ENCODE measurements around the gene GADD45G.

Gene GADD45G

GRCh38 chr9:89592963-89593726 is 11.7 kb upstream of the GADD45G start:
- H3K27me3 ChIP-seq (replicated peaks; ENCODE audit: control insufficient read depth, insufficient read depth, low read length, poor library complexity, severe bottlenecking) = no peaks in the 10 kb centered on the region
- H3K9me3 ChIP-seq (ENCODE audit: control insufficient read depth, low read length) = no peaks in the 10 kb centered on the region
- no peak for DNase-seq
- H3K4me1 ChIP-seq (ENCODE audit: control insufficient read depth, insufficient read depth, low read length, poor library complexity, severe bottlenecking) = no peaks in the 10 kb centered on the region
- H3K27ac ChIP-seq (ENCODE audit: insufficient read depth, low read length, poor library complexity, severe bottlenecking) = no peak overlapping the region
- H3K4me3 ChIP-seq (ENCODE audit: insufficient read depth, low read depth, low read length, poor library complexity, severe bottlenecking) = no peak overlapping the region
- H3K36me3 ChIP-seq (ENCODE audit: control insufficient read depth, insufficient read depth, low read length) = no peaks in the 10 kb centered on the region

DNA sequence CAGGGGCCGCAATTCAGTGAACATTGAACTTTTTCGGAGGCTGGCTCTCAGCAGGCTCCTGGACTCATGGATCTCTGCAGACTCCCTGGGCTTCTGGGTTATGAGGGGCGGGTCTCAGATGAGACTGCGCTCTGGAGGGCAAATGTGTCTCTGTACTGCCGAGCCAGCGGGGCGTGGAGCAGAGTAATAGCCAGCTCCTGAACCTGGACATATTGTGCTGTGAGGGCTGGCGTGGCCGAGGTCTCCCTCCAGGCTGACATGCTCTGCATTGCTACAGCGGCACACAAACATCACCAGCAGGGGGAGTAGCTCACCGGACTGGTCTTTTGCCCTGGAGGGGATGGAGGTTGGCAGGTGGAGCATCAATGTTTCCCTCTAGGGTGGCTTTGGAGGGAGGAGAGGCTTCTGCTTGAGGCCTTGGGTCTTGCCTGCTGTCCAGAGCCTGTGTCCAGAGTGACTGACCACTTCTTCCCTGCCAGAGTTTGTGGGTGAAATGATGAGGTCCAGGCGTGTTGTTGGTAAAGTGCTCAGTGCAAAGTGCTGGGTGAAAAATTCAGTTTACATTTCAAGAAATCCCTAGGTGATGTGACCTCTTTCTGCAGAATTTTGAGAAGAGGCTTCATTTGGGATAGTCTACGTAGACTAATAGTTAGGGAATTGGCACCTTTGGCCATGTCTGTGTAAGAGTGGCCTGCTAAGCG is 10.9 kb upstream of the GADD45G start:
- no peak overlapping the region for H3K27ac ChIP-seq (ENCODE audit: insufficient read depth, low read length, poor library complexity, severe bottlenecking)
- no peak overlapping the region for H3K4me3 ChIP-seq (ENCODE audit: insufficient read depth, low read depth, low read length, poor library complexity, severe bottlenecking)
- no peaks in the 10 kb centered on the region for H3K9me3 ChIP-seq (ENCODE audit: control insufficient read depth, low read length)
- no peaks in the 10 kb centered on the region for H3K27me3 ChIP-seq (replicated peaks; ENCODE audit: control insufficient read depth, insufficient read depth, low read length, poor library complexity, severe bottlenecking)
- DNase-seq = peak; percentile 18 to 47 (median 25)
- H3K4me1 ChIP-seq (ENCODE audit: control insufficient read depth, insufficient read depth, low read length, poor library complexity, severe bottlenecking) = no peaks in the 10 kb centered on the region
- no peaks in the 10 kb centered on the region for H3K36me3 ChIP-seq (ENCODE audit: control insufficient read depth, insufficient read depth, low read length)

GRCh38 chr9:89594811-89595550 is 9.8 kb upstream of the GADD45G start:
- H3K36me3 ChIP-seq (ENCODE audit: control insufficient read depth, insufficient read depth, low read length) = no peaks in the 10 kb centered on the region
- H3K4me3 ChIP-seq (ENCODE audit: insufficient read depth, low read depth, low read length, poor library complexity, severe bottlenecking) = no peak overlapping the region
- no peaks in the 10 kb centered on the region for H3K9me3 ChIP-seq (ENCODE audit: control insufficient read depth, low read length)
- H3K27ac ChIP-seq (ENCODE audit: insufficient read depth, low read length, poor library complexity, severe bottlenecking) = no peak overlapping the region
- DNase-seq = no peak
- H3K4me1 ChIP-seq (ENCODE audit: control insufficient read depth, insufficient read depth, low read length, poor library complexity, severe bottlenecking) = no peaks in the 10 kb centered on the region
- no peaks in the 10 kb centered on the region for H3K27me3 ChIP-seq (replicated peaks; ENCODE audit: control insufficient read depth, insufficient read depth, low read length, poor library complexity, severe bottlenecking)

- H3K36me3 ChIP-seq (ENCODE audit: control insufficient read depth, insufficient read depth, low read length) = no peaks in the 10 kb centered on the region
- no peaks in the 10 kb centered on the region for H3K27me3 ChIP-seq (replicated peaks; ENCODE audit: control insufficient read depth, insufficient read depth, low read length, poor library complexity, severe bottlenecking)
- no peaks in the 10 kb centered on the region for H3K4me1 ChIP-seq (ENCODE audit: control insufficient read depth, insufficient read depth, low read length, poor library complexity, severe bottlenecking)
- no peak overlapping the region for H3K27ac ChIP-seq (ENCODE audit: insufficient read depth, low read length, poor library complexity, severe bottlenecking)
- H3K9me3 ChIP-seq (ENCODE audit: control insufficient read depth, low read length) = no peaks in the 10 kb centered on the region
- no peak overlapping the region for H3K4me3 ChIP-seq (ENCODE audit: insufficient read depth, low read depth, low read length, poor library complexity, severe bottlenecking)
- no peak for DNase-seq
Observed at GRCh38 chr9:89595646-89596045, 9.2 kb upstream of the GADD45G start.

GRCh38 chr9:89596937-89597555 is 7.8 kb upstream of the GADD45G start:
- Histone ChIP-seq H3K4me3 (ENCODE audit: insufficient read depth, low read depth, low read length, poor library complexity, severe bottlenecking) (no peak overlapping the region), H3K4me1 (ENCODE audit: control insufficient read depth, insufficient read depth, low read length, poor library complexity, severe bottlenecking) (no peaks in the 10 kb centered on the region), H3K9me3 (ENCODE audit: control insufficient read depth, low read length) (no peaks in the 10 kb centered on the region), H3K36me3 (ENCODE audit: control insufficient read depth, insufficient read depth, low read length) (no peaks in the 10 kb centered on the region), H3K27ac (ENCODE audit: insufficient read depth, low read length, poor library complexity, severe bottlenecking) (no peak overlapping the region), H3K27me3 (replicated peaks; ENCODE audit: control insufficient read depth, insufficient read depth, low read length, poor library complexity, severe bottlenecking) (no peaks in the 10 kb centered on the region)
- DNase-seq = no peak

DNA sequence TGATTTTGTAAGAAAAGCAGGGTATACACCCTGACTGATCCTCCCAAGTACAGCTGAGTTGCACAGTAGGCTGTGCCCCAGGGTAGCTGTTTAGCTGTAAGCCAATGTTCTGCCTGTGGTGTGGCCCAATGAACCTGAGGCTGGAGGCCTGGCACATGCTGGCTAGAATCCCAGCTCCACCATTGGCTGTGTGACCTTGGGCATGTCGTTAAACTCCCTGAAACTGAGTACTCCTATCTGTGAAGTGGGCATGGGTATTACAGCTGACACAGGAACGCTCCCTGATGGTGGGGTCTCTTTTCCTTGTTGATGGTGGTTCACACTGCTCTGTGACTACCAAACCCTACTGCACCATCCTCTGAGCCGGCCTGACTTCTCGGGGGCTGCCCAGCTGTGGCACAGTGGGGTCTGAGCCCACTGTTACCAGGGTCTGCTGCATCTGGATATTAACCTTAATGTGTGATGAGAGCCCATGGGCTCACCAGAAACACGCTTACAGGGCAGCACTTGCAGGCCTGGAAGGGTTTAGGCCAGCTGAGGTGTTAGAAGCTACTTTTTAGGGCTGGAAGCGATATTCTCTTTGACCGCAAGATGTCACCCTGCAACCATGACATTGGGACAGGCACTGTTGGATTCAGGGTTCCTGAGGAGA is 7.0 kb upstream of the GADD45G start:
- Histone ChIP-seq H3K9me3 (ENCODE audit: control insufficient read depth, low read length) (no peaks in the 10 kb centered on the region), H3K36me3 (ENCODE audit: control insufficient read depth, insufficient read depth, low read length) (no peaks in the 10 kb centered on the region), H3K4me3 (ENCODE audit: insufficient read depth, low read depth, low read length, poor library complexity, severe bottlenecking) (no peak overlapping the region), H3K4me1 (ENCODE audit: control insufficient read depth, insufficient read depth, low read length, poor library complexity, severe bottlenecking) (peaks cover 1% of the 10 kb centered on the region), H3K27ac (ENCODE audit: insufficient read depth, low read length, poor library complexity, severe bottlenecking) (no peak overlapping the region), H3K27me3 (replicated peaks; ENCODE audit: control insufficient read depth, insufficient read depth, low read length, poor library complexity, severe bottlenecking) (no peaks in the 10 kb centered on the region)
- DNase-seq = peak; percentile 13 to 41 (median 15)

- no peaks in the 10 kb centered on the region for H3K36me3 ChIP-seq (ENCODE audit: control insufficient read depth, insufficient read depth, low read length)
- no peak overlapping the region for H3K4me3 ChIP-seq (ENCODE audit: insufficient read depth, low read depth, low read length, poor library complexity, severe bottlenecking)
- H3K4me1 ChIP-seq (ENCODE audit: control insufficient read depth, insufficient read depth, low read length, poor library complexity, severe bottlenecking) = peaks cover 6% of the 10 kb centered on the region
- no peak for DNase-seq
- no peak overlapping the region for H3K27ac ChIP-seq (ENCODE audit: insufficient read depth, low read length, poor library complexity, severe bottlenecking)
- no peaks in the 10 kb centered on the region for H3K27me3 ChIP-seq (replicated peaks; ENCODE audit: control insufficient read depth, insufficient read depth, low read length, poor library complexity, severe bottlenecking)
- H3K9me3 ChIP-seq (ENCODE audit: control insufficient read depth, low read length) = no peaks in the 10 kb centered on the region
Observed at GRCh38 chr9:89598363-89598713, 6.5 kb upstream of the GADD45G start.

DNA sequence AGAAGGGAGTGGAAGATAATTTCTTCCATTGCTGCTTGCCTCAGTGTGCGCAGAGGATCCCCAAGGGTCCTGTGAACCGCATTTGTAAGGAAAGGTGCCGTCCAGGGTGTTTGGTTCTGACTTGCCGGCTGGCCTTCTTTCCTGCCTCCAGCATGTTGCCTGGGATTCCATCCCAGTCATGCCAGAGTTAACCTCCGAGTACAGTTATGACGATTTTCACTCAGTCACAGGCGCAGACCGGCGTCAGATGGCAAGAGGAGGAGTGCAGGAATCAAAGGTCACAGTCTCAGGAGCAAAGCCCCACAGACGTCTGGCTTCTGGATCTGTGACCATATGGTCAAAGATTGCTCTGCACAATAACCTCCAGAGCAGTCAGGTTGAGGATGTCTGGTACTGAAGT is 5.9 kb upstream of the GADD45G start:
- H3K27me3 ChIP-seq (replicated peaks; ENCODE audit: control insufficient read depth, insufficient read depth, low read length, poor library complexity, severe bottlenecking) = no peaks in the 10 kb centered on the region

DNA sequence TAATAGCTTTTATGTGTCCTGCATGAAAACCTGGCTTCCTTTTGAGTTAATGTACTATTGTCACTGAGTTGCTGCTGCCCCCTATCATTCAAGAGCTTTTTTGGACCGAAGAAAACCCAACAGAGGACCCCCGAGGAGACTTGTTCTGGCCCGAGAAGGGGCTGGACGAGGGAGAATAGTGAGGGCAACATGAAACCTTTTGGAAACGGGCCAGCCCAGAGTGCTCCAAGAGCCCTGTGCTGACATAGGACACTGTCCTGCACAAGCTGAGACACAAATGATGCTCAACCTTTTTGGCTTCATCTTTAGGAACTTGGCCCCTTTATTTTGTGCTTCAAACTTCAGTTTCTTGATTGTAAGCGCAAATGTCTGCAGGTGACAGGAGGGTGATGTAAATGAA is 4.0 kb upstream of the GADD45G start:
- Histone ChIP-seq H3K4me1 (ENCODE audit: control insufficient read depth, insufficient read depth, low read length, poor library complexity, severe bottlenecking) (peaks cover 18% of the 10 kb centered on the region), H3K9me3 (ENCODE audit: control insufficient read depth, low read length) (no peaks in the 10 kb centered on the region), H3K27me3 (replicated peaks; ENCODE audit: control insufficient read depth, insufficient read depth, low read length, poor library complexity, severe bottlenecking) (no peaks in the 10 kb centered on the region), H3K36me3 (ENCODE audit: control insufficient read depth, insufficient read depth, low read length) (no peaks in the 10 kb centered on the region), H3K4me3 (ENCODE audit: insufficient read depth, low read depth, low read length, poor library complexity, severe bottlenecking) (no peak overlapping the region), H3K27ac (ENCODE audit: insufficient read depth, low read length, poor library complexity, severe bottlenecking) (no peak overlapping the region)
- no peak for DNase-seq

More for the DNA sequence above, 5.9 kb upstream of the GADD45G start:
- Histone ChIP-seq H3K27ac (ENCODE audit: insufficient read depth, low read length, poor library complexity, severe bottlenecking) (no peak overlapping the region), H3K36me3 (ENCODE audit: control insufficient read depth, insufficient read depth, low read length) (no peaks in the 10 kb centered on the region), H3K9me3 (ENCODE audit: control insufficient read depth, low read length) (no peaks in the 10 kb centered on the region), H3K4me3 (ENCODE audit: insufficient read depth, low read depth, low read length, poor library complexity, severe bottlenecking) (no peak overlapping the region), H3K4me1 (ENCODE audit: control insufficient read depth, insufficient read depth, low read length, poor library complexity, severe bottlenecking) (peaks cover 12% of the 10 kb centered on the region)
- DNase-seq = no peak
